PFSK-1 (cell line): Measurements from ENCODE around the gene CSF3.

ENCODE experiments used
- FOXP2 ChIP-seq: optimal IDR thresholded peaks from 2 replicates; pipeline ENCODE3; 2011; ENCODE audit warnings: borderline replicate concordance, control low read depth, inconsistent platforms; ENCODE audit not compliant: insufficient read depth; ENCODE audit errors: extremely low read length, extremely low read depth
- POLR2AphosphoS5 ChIP-seq: IDR thresholded peaks from 2 replicates; pipeline ENCODE4 v1.6.1; 2012; ENCODE audit warnings: low read depth, mild to moderate bottlenecking, control low read depth, low read length, moderate library complexity
- SIN3A ChIP-seq: IDR thresholded peaks from 2 replicates; pipeline ENCODE4 v1.6.1; 2012; ENCODE audit warnings: mild to moderate bottlenecking, low read length, moderate library complexity, borderline replicate concordance; ENCODE audit not compliant: insufficient read depth
- TAF1 ChIP-seq: IDR thresholded peaks from 2 replicates; pipeline ENCODE4 v1.6.1; 2012; ENCODE audit warnings: low read length, control low read depth, borderline replicate concordance; ENCODE audit not compliant: insufficient read depth
- TF ChIP-seq, protein P1 (sequence below), 2 experiments: IDR thresholded peaks; 2 replicates each; pipeline versions ENCODE4 v1.6.1 to v1.8.0; 2011 to 2012; ENCODE audit warnings: low read depth in 2 of 2, low read length in 2 of 2, control low read depth in 1 of 2, inconsistent platforms in 1 of 2, mild to moderate bottlenecking in 1 of 2, moderate library complexity in 1 of 2; ENCODE audit not compliant: insufficient read depth in 1 of 2

CSF3 gene

DNA sequence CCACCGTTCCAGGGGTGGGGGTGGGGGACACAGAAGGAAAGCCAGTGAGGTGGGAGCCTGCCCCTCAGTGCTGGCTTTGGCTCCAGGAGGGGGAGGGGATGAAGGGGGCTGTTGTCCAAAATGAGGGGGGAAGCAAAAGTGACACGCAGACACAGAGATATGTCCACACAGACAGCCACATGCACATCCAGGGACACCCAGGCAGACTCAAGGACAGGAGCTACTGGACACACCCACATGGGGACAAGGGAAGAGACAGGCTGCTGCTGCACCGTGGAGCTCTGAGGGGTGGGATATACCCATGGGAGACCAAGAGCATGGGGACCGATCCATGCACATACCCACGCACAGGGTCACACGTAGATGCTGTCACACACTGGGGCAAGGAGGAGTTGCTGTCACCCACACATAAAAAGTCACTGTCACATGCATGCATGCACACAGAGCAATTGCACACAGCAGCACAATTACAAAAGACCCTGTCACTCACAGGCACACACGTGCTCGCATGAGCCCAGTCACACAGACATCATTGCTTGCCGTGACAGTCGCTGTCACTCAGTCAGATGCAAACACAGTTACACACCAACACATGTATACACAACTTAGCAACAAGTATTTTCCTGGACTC lies 48.8 kb downstream of the CSF3 start:
- TF ChIP-seq FOXP2 (no peak), TAF1 (no peak), POLR2AphosphoS5 (no peak), SIN3A (no peak; the same call in 1 of the 2 replicates)
- TF ChIP-seq, protein P1, sequence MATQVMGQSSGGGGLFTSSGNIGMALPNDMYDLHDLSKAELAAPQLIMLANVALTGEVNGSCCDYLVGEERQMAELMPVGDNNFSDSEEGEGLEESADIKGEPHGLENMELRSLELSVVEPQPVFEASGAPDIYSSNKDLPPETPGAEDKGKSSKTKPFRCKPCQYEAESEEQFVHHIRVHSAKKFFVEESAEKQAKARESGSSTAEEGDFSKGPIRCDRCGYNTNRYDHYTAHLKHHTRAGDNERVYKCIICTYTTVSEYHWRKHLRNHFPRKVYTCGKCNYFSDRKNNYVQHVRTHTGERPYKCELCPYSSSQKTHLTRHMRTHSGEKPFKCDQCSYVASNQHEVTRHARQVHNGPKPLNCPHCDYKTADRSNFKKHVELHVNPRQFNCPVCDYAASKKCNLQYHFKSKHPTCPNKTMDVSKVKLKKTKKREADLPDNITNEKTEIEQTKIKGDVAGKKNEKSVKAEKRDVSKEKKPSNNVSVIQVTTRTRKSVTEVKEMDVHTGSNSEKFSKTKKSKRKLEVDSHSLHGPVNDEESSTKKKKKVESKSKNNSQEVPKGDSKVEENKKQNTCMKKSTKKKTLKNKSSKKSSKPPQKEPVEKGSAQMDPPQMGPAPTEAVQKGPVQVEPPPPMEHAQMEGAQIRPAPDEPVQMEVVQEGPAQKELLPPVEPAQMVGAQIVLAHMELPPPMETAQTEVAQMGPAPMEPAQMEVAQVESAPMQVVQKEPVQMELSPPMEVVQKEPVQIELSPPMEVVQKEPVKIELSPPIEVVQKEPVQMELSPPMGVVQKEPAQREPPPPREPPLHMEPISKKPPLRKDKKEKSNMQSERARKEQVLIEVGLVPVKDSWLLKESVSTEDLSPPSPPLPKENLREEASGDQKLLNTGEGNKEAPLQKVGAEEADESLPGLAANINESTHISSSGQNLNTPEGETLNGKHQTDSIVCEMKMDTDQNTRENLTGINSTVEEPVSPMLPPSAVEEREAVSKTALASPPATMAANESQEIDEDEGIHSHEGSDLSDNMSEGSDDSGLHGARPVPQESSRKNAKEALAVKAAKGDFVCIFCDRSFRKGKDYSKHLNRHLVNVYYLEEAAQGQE (IDR thresholded peaks at IDR 0.05; ENCODE audit: insufficient read depth in 1 of 2, low read depth in 2 of 2, low read length in 2 of 2), result no peak

- no peak for TF ChIP-seq FOXP2
Measured at GRCh38 chr17:40064971-40065768, 49.9 kb downstream of the CSF3 start.

GRCh38 chr17:40065769-40066510 lies 50.7 kb downstream of the CSF3 start:
- no peak for TF ChIP-seq POLR2AphosphoS5
- no peak for TF ChIP-seq TAF1
- TF ChIP-seq SIN3A, result no peak
- TF ChIP-seq, protein P1 (IDR thresholded peaks at IDR 0.05; ENCODE audit: insufficient read depth in 1 of 2, low read depth in 2 of 2, low read length in 2 of 2), result no peak
- TF ChIP-seq FOXP2, result no peak
